HCT116 (cell line): Measurements from ENCODE around the gene PIN1. TPM values are rescaled to one million over a fixed set of nuclear protein-coding genes. Genes with fewer than 3 reads are reported as not detected.
A peak's percentile ranks its signal among the peaks of the same experiment; 100 is the strongest.

Experiments
- ATAC-seq: fragments of 200-7000 bp; cut with Tn5 transposase; 2 replicates; pipeline ENCODE4 v1.9.1; 2020; ENCODE audit warnings: mild to moderate bottlenecking, moderate library complexity
- BruUV-seq: library from RNA; stranded (reverse); fragments of 400-500 nt; replicated peaks from 2 replicates; lab custom pipeline; 2021; lab: Mats Ljungman, UMichigan
- CTCF ChIA-PET: fragments of 300-600 bp; sonication (Branson Sonifier 250); formaldehyde crosslinking; loops from one replicate; lab custom pipeline; 2021; ENCODE audit warnings: antibody characterized with exemption; lab: Charles Lee
- POLR2A ChIA-PET: fragments of 300-600, 350-600 bp; sonication (Branson Sonifier 250); formaldehyde crosslinking; loops from one replicate; lab custom pipeline; 2021; ENCODE audit warnings: antibody characterized with exemption; lab: Charles Lee
- RAD21 ChIA-PET, 2 experiments: fragments of 300-600 bp; sonication (Branson Sonifier 250); formaldehyde crosslinking; loops; one replicate each; lab custom pipeline; 2023; ENCODE audit warnings: low total read pairs in 2 of 2; ENCODE audit not compliant: uncharacterized antibody in 2 of 2, unreplicated experiment in 2 of 2, low non-redundant PET in 1 of 2; lab: Charles Lee
- DNase-seq: peaks from one replicate; pipeline ENCODE4 v3.0.0-alpha.2; 2010; ENCODE audit warnings: low read depth, low spot score
- H2AFZ ChIP-seq: fragments of 200-600 bp; shearing (Covaris generic), sonication (generic); 2 replicates; pipeline ENCODE4 v1.6.1; 2017; ENCODE audit warnings: low read depth, mixed run types, mixed read lengths, antibody characterized with exemption, low read length; ENCODE audit not compliant: poor library complexity, severe bottlenecking
- H3K27ac ChIP-seq: 2 replicates; pipeline ENCODE4 v1.5.1; 2012; ENCODE audit warnings: low read depth, low read length
- H3K27me3 ChIP-seq: fragments of 200-600 bp; sonication (generic); 2 replicates; pipeline ENCODE4 v1.6.1; 2016; ENCODE audit warnings: mixed run types, low read length, mixed read lengths; ENCODE audit not compliant: insufficient read depth
- H3K36me3 ChIP-seq, 2 experiments: fragments of 200-500 bp in 1 of 2; fragments of 200-600 bp in 1 of 2; sonication (Bioruptor generic) in 1 of 2; sonication (generic) in 1 of 2; 2 replicates each; pipeline versions ENCODE4 v1.5.1 to v1.6.1; 2014 to 2016; ENCODE audit warnings: low read length in 2 of 2, inconsistent platforms in 1 of 2, mixed read lengths in 1 of 2, mixed run types in 1 of 2; ENCODE audit not compliant: insufficient read depth in 2 of 2, control insufficient read depth in 1 of 2
- H3K4me1 ChIP-seq, 2 experiments: fragments of 200-600 bp in 1 of 2; sonication (generic) in 1 of 2; 2 replicates each; pipeline versions ENCODE4 v1.5.1 to v1.6.1; 2012 to 2017; ENCODE audit warnings: low read length in 2 of 2, inconsistent platforms in 1 of 2, mild to moderate bottlenecking in 1 of 2, mixed read lengths in 1 of 2, mixed run types in 1 of 2, moderate library complexity in 1 of 2; ENCODE audit not compliant: insufficient read depth in 2 of 2, control insufficient read depth in 1 of 2
- H3K4me2 ChIP-seq: fragments of 200-600 bp; sonication (generic); 2 replicates; pipeline ENCODE4 v1.6.1; 2017; ENCODE audit warnings: mixed run types, low read length, mixed read lengths
- H3K4me3 ChIP-seq, 2 experiments: fragments of 200-600 bp in 1 of 2; sonication (generic) in 1 of 2; replicated peaks in 1 of 2; 2 replicates each; pipeline ENCODE4 v1.5.1; 2011 to 2016; ENCODE audit warnings: low read length in 2 of 2, control low read depth in 1 of 2, low read depth in 1 of 2, mild to moderate bottlenecking in 1 of 2, mixed read lengths in 1 of 2, mixed run types in 1 of 2
- H3K79me2 ChIP-seq: fragments of 200-600 bp; sonication (generic); 2 replicates; pipeline ENCODE4 v1.6.1; 2017; ENCODE audit warnings: mild to moderate bottlenecking, mixed run types, low read length, moderate library complexity, mixed read lengths; ENCODE audit not compliant: insufficient read depth
- H3K9ac ChIP-seq: fragments of 200-600 bp; sonication (generic); 2 replicates; pipeline ENCODE4 v1.6.1; 2016; ENCODE audit warnings: low read length, mixed read lengths
- H3K9me2 ChIP-seq: fragments of 200-600 bp; sonication (generic), shearing (Covaris generic); 2 replicates; pipeline ENCODE4 v1.6.1; 2017; ENCODE audit warnings: mixed run types, mild to moderate bottlenecking, moderate library complexity; ENCODE audit not compliant: insufficient read depth
- H3K9me3 ChIP-seq, 2 experiments: fragments of 200-500 bp in 1 of 2; fragments of 200-600 bp in 1 of 2; sonication (Bioruptor generic) in 1 of 2; sonication (generic) in 1 of 2; 2 replicates each; pipeline ENCODE4 v1.6.1; 2014 to 2017; ENCODE audit warnings: low read length in 2 of 2, mixed read lengths in 2 of 2, inconsistent platforms in 1 of 2, low read depth in 1 of 2, mild to moderate bottlenecking in 1 of 2, mixed run types in 1 of 2, moderate library complexity in 1 of 2; ENCODE audit not compliant: control insufficient read depth in 1 of 2, insufficient read depth in 1 of 2
- H4K20me1 ChIP-seq: fragments of 200-600 bp; sonication (generic), shearing (Covaris generic); 2 replicates; pipeline ENCODE4 v1.6.1; 2017; ENCODE audit warnings: mixed run types, mild to moderate bottlenecking, moderate library complexity; ENCODE audit not compliant: insufficient read depth
- JUND ChIP-seq: IDR thresholded peaks from 2 replicates; pipeline ENCODE4 v1.6.1; 2012
- RAD21 ChIP-seq: IDR thresholded peaks from 2 replicates; pipeline ENCODE4 v1.6.1; 2012; ENCODE audit warnings: low read depth, mild to moderate bottlenecking
- TCF7L2 ChIP-seq: IDR thresholded peaks from 2 replicates; pipeline ENCODE4 v1.7.0; 2011; ENCODE audit warnings: borderline replicate concordance, inconsistent platforms; ENCODE audit not compliant: insufficient read depth, insufficient read length; ENCODE audit errors: extremely low read depth
- ZFX ChIP-seq: fragments of 450-650 bp; IDR thresholded peaks from 2 replicates; pipeline ENCODE4 v1.6.1; 2017
- intact Hi-C: fragments of 100-400 bp; cut with micrococcal nuclease; formaldehyde crosslinking; loops from 2 replicates; pipeline ENCODE4 v1.10.0; 2022
- total RNA-seq: library from RNA; stranded (reverse); gene quantifications from one replicate; pipeline ENCODE4 v1.2.1, GENCODE V29; 2021; ENCODE audit not compliant: unreplicated experiment
- TF ChIP-seq, protein P1 (sequence below), 3 experiments: fragments of 200-600 bp in 1 of 3; sonication (generic) in 1 of 3; IDR thresholded peaks in 2 of 3; conservative IDR thresholded peaks in 1 of 3; 2 replicates each; pipeline ENCODE4 v1.5.1; 2012 to 2017; ENCODE audit warnings: low read depth in 2 of 3, low read length in 2 of 3, antibody characterized with exemption in 1 of 3, borderline replicate concordance in 1 of 3, control low read depth in 1 of 3, mild to moderate bottlenecking in 1 of 3, mixed read lengths in 1 of 3, mixed run types in 1 of 3, moderate library complexity in 1 of 3; ENCODE audit not compliant: insufficient read depth in 1 of 3
- TF ChIP-seq, protein P2 (sequence below): IDR thresholded peaks from 2 replicates; pipeline ENCODE4 v1.6.1; 2012

PIN1 gene
- total RNA-seq, 1 experiment from 2014 or later = 78.9 TPM

DNA sequence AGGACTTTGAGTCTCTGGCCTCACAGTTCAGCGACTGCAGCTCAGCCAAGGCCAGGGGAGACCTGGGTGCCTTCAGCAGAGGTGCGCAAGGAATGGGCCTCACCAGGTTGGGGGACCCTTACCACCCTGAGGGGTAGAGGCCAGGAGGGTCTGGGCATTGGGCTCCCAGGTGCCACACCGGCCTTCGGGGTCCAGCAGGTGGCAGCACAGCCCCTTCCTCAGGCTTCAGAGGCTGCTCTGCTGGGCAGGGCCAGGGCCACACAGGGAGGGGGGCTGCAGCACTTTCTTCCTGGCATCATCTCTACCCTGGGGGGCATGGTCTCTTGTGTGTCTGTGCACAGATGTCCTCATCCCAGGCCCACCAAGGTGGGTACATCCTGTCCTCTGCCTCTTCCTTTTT lies 12.9 kb downstream of the PIN1 start:
- no TSS peak for BruUV-seq
- H3K4me3 ChIP-seq = no peak overlapping the region
- intact Hi-C loops = loop anchor here (2.0 to 5.0 kb wide), 4 partner anchors 67 to 711 kb away; no protein-coding TSS in a partner anchor
- H4K20me1 ChIP-seq = no peaks in the 10 kb centered on the region
- H3K9me3 ChIP-seq = no peaks in the 10 kb centered on the region
- H3K9ac ChIP-seq = no peak overlapping the region
- CTCF ChIA-PET = no interaction called here
- POLR2A ChIA-PET = no interaction called here
- H3K9me2 ChIP-seq = no peaks in the 10 kb centered on the region
- H2AFZ ChIP-seq = no peak overlapping the region
- peaks cover 5 to 10% of the 10 kb centered on the region in 2 experiments; a peak in 3 of 4 replicates for H3K36me3 ChIP-seq
- ATAC-seq = peak; percentile 58
- no peak for DNase-seq
- peaks cover 0 to 17% of the 10 kb centered on the region in 2 experiments; a peak in 2 of 4 replicates for H3K4me1 ChIP-seq
- no peaks in the 10 kb centered on the region for H3K27me3 ChIP-seq
- RAD21 ChIA-PET = no interaction called here
- H3K27ac ChIP-seq = no peak overlapping the region; the same call in 1 of the 2 replicates
- H3K79me2 ChIP-seq = peaks cover 11% of the 10 kb centered on the region; the same call in 1 of the 2 replicates
- H3K4me2 ChIP-seq = no peak overlapping the region
- TF ChIP-seq, protein P1, sequence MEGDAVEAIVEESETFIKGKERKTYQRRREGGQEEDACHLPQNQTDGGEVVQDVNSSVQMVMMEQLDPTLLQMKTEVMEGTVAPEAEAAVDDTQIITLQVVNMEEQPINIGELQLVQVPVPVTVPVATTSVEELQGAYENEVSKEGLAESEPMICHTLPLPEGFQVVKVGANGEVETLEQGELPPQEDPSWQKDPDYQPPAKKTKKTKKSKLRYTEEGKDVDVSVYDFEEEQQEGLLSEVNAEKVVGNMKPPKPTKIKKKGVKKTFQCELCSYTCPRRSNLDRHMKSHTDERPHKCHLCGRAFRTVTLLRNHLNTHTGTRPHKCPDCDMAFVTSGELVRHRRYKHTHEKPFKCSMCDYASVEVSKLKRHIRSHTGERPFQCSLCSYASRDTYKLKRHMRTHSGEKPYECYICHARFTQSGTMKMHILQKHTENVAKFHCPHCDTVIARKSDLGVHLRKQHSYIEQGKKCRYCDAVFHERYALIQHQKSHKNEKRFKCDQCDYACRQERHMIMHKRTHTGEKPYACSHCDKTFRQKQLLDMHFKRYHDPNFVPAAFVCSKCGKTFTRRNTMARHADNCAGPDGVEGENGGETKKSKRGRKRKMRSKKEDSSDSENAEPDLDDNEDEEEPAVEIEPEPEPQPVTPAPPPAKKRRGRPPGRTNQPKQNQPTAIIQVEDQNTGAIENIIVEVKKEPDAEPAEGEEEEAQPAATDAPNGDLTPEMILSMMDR (IDR thresholded peaks at IDR 0.05 in 2 of 3, conservative IDR thresholded peaks at IDR 0.05 in 1 of 3; ENCODE audit: borderline replicate concordance in 1 of 3, insufficient read depth in 1 of 3, low read depth in 2 of 3, low read length in 2 of 3) = peak; percentile 64 to 66 (median 64); a peak in 5 of 6 replicates
- TF ChIP-seq RAD21 = peak; percentile 73
- TF ChIP-seq JUND = no peak

DNA sequence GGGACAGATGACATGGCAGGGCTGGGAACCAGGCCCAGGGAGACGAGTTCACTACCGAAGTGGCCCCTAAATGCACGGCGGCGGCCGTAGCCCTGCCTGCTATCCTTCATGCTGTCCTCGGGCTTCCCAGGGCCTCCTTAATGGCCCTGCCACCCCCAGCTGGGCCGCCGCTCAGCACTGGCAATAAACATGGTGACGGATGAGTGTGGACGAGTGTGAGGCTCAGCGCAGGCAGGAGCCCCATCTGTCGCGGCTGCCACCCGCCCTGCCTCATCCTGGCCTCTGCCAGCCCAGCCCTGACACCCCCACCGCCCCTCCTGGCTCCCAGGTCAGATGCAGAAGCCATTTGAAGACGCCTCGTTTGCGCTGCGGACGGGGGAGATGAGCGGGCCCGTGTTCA lies 13.6 kb downstream of the PIN1 start:
- Histone ChIP-seq H3K27ac (no peak overlapping the region; the same call in 1 of the 2 replicates), H4K20me1 (no peaks in the 10 kb centered on the region), H2AFZ (no peak overlapping the region), H3K9me3 (no peaks in the 10 kb centered on the region), H3K36me3 (peaks cover 5% of the 10 kb centered on the region in 2 experiments; a peak in 3 of 4 replicates), H3K79me2 (peaks cover 11% of the 10 kb centered on the region; the same call in 1 of the 2 replicates), H3K4me2 (no peak overlapping the region), H3K27me3 (no peaks in the 10 kb centered on the region), H3K9ac (no peak overlapping the region), H3K4me3 (no peak overlapping the region), H3K4me1 (peaks cover 0 to 22% of the 10 kb centered on the region in 2 experiments; a peak in 2 of 4 replicates), H3K9me2 (no peaks in the 10 kb centered on the region)
- DNase-seq (no peak), ATAC-seq (no peak)
- intact Hi-C loops = loop anchor here (2.0 to 5.0 kb wide), 4 partner anchors 66 to 711 kb away; no protein-coding TSS in a partner anchor
- TF ChIP-seq TCF7L2 = no peak
- no peak for TF ChIP-seq ZFX
- TF ChIP-seq, protein P2, sequence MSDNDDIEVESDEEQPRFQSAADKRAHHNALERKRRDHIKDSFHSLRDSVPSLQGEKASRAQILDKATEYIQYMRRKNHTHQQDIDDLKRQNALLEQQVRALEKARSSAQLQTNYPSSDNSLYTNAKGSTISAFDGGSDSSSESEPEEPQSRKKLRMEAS = no peak
- TF ChIP-seq RAD21 = no peak
- POLR2A ChIA-PET = no interaction called here
- RAD21 ChIA-PET = no interaction called here
- CTCF ChIA-PET = no interaction called here
- no TSS peak for BruUV-seq
